ENCODE data around the gene STT3B.
"Not testable (repeated sequence)": the region's sequence is repeated elsewhere in the genome, so short reads cannot be mapped to it uniquely, and the experiment has no call there.

STT3B gene

DNA sequence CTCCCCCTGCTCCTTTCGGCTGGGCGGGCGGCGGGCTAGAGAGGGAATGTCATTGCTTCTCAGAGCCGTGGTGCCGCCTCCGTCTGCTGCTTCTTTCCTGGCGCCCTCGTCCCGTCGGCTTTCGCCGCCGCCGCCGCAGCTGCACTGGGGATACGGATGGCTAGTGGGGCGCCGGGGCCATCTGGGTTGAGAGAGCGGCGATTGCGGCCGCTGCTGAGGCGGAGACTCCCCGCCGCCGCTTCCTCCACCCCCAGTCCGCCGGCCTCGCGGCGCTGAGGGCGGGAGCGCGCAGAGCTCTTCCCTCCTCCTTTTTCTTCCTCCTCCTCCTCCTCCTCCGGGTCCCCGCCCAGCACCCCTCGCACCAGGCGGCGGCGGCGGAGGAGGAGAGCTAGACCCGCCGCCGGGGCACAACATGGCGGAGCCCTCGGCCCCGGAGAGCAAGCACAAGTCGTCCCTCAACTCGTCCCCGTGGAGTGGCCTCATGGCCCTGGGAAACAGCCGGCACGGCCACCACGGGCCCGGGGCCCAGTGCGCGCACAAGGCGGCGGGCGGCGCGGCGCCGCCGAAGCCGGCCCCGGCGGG lies at the start of gene STT3B:
Gene STT3B (plus strand): TSS at position 339 of the 582 bp plus-strand sequence. CDS start 74 bp downstream, at position 413.
- no peak for DNase-seq

DNA sequence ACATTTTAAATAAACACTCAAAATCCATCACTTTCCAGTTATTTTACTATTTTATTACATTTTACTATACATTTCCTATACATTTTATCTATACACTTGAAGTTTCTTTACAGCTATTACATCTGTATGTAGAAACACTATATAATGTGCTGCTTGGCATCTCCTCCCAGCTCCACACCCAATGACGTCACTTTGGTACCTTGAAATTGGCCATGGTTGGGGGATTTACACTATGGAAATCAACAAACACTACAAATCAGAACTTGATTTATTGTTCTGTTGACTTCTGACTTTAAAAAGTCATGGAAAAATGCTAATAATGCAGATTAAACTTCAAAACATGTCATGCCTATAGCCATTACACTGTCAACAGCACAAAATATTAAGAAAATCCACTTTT lies 48.9 kb upstream of the STT3B start:
- DNase-seq = no peak

DNA sequence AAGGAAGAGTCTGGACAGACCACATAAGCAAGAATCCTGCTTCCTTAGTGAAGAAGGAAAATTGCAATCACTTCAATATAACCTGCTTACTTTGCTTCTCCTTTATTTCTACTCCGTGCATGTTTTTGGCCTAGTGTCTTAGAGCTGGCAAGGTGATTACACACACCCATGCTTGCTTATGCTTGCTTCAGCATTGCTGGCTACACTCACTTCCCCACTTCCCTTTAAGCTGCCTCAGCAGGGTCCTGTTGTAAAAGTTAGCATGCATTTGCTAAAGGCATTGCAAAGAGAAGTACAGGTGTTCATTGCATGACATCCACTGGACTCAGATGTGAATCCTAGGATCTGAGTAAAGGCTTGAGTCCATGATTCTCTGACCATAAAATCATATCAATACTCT lies 47.5 kb upstream of the STT3B start:
- no peak for DNase-seq

DNA sequence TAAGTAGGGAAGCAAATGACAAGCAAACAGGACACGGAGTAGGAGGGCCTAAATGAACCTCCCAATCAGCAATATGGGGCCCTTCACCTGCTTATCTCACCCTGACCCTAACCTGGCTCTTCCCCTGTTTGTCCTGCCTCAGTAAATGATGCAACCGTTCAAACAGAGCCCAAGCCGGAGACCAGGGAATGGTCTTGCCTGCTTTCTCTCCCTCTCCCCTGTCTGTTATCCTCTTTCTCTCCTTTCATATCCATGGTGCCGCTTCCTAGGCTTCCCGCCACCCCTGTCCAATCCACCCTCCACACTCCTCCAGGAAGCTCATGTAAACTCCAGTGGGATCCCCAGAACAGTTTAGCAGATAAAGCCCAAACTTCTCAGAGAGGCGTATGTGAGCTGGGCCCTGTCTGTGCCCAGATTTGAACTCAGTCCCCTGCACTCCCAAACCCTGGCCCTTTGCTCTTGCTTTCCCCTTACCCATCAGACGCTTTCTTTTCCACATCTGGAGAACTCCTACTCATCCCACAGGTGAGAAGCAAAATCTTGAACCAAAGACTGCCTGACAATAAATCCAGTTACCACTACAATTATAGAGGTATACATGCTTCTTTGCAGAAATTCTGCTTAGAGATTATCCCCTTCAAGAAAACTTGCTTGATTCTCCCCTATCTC lies 45.7 kb upstream of the STT3B start:
- no peak for DNase-seq

DNA sequence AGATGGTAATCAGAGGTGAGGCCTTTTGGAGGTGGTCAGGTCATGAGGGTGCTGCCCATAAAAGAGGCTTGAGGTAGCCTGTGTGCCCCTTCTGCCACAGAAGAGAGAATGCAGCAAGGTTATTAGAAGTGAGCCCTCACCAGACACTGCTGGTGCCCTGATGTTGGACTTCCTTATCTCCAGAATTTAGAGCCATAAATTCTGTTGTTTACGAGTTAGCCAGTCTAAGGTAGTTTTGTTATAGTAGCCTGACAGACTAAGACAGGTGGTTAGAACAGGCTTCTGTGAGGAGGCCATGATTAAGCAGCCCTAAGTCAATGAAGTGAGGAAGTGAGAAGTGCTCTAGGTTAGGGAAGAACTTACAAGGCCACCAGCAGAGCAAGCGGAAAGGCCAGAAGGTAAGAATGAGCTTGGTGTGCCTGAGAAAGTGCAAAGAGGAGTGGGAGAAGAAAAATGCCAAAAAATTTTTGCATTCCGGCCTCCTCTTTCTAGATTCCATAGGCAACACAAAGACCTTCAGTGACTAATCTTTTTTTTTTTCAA lies 44.2 kb upstream of the STT3B start:
- no peak for DNase-seq

DNA sequence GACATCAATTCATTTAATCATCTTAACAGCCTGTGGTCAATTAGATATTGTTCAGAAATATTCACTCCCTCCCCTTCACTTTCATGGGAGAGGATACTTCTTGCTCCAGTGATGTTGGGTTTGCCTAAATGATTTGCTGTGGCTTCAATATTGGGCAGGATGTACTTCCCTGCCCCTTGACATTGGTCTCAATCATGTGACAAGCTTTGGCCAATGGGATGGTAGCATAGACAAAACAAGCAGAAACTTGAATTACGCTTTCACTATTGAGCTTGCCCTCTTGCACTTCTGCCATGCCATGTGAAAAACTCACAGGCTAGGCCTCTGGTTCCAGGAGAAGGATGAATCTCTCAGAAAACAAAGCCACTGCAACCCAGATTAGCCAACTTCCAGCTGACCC lies 42.2 kb upstream of the STT3B start:
- DNase-seq = no peak

DNA sequence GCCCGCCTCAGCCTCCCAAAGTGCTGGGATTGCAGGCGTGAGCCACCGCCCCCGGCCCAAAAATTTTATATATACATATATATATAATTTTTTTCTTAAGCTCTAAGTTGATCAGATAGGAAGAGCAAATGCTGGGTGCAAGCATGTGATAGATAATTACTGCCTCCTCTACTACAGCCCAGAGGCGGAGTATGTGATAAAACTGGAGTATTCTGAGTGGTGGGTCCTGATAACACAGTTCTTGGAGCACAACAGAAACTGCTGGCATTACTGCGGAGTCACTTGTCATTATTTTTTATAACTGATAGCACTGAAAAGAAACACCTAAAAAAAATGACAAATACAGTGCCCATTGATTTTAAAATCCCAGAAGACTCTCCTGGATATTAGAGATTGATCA lies 41.1 kb upstream of the STT3B start:
- DNase-seq = no peak

DNA sequence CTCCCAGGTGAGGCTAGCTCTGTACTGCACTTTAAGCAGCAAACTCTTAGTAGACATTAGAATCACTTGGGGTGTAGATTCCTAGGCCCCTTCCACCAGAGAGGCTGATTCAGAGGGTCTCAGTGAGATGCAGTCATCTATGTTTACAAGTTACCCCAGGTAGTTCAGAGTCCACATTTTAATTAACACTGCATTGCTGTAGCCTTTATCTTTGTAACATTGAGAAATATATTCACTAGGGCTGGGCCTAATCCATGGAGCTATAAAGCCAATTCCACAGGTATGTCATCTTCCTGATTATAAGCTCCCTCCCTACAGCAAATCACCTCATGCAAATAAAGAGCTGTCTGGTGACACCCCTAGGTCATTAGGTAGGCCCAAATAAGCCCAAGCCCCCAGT lies 39.6 kb upstream of the STT3B start:
- DNase-seq = no peak

DNA sequence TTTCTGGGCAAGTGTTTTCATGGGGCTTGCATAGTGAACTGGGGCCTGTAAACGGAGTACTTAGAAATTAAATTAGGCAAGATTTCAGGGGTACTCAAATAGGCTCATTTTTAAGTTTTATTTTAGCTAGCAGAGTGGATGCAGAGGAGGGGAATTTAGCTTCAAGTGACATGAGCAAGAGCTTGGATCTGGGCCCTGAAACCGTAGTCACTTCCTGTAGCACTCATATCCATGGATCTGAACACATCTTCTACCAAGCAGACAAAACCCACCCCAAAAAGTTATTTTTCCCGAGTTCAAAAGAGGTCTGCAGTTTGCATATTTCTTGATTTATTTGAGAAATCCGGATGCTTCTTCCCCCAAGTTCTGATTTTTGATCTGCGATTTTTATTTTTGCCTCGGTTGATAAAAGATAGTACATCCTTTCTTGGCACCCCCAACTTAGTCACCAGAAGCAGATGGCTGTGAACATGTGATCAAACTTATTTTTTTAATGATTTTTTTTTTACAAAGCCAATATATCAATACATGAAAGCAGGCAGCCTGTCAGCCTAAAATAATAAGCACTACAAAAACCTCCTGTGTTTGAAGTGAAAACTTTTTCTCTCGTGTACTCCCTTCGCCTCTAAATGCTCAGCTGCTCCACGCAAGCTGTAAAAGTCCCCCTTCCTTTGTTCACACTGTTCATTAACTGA lies 36.6 kb upstream of the STT3B start:
- no peak for DNase-seq

DNA sequence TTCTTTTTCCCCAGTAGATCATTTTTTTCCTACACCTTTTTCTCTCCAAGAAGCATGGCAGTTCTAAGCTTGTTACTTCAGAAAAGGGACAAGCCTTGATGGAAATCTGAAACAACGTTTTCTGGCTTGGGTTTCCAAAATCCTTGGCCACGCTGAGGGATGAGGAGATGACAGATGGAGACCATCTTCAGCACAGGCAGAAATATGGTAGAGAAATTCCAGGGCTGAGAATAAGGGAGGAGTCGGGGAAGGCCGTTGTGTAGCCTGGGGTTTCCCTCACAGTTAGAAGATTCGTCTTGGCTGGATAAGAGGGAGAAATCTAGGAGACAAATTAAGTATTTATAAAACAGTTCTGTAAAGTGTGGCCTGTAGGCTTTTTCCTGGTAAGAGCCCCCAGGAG lies 33.9 kb upstream of the STT3B start:
- no peak for DNase-seq

DNA sequence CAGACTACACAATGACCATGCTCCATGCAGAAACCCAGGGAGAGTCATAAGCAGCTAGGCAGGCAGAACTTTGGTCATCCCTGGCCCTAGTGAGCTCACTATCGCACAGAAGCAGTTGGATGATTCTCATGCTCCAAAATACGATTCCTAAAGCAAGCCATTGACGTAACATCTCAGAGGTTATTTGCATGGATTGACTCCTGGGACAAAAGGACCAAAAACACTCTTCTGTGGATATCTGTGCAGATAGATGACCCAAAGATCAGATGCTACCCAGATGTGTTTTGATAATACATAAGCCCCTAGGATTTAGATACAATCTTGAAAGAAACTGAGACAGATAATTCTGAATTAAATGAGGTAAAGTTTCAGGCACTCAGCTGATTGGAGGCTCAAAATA lies 33.4 kb upstream of the STT3B start:
- no peak for DNase-seq

DNA sequence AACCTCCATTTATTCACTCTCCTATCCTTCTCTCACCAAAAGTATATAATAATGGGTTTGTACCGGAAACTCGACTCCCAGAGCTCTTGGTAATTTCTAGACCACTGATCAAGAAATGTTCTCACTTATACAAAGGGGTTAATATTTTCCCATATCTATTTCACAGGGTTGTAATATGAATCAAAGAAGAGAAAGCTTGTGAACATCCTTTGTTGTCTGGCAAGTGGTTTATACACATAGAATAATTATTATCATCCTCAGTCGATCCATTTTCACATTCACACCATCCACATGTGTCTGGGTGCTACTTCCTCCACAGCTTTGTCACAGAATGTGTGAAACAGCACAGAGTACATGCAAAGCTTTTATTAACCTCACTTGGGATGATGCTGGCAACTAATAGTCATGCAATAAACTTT lies 29.9 kb upstream of the STT3B start:
- no peak for DNase-seq

DNA sequence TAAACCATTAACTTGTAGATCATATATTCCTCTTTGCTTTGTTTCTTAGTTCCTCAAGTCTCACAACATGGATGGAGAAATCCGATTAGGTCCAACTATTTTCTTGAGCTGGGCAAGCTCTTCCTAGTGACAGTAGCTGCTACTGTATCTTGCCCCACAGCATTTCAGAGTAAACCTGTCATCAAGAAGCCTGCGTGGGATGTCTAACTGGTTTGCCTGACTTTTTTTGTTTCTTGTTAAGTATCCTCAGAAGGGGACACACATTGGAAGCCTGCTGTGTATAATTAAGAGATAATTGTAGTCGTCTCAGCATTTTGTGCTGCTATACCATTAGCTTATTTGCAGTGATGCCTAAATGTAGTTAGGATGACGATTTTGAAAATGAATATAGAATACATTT lies 29.3 kb upstream of the STT3B start:
- DNase-seq = no peak

DNA sequence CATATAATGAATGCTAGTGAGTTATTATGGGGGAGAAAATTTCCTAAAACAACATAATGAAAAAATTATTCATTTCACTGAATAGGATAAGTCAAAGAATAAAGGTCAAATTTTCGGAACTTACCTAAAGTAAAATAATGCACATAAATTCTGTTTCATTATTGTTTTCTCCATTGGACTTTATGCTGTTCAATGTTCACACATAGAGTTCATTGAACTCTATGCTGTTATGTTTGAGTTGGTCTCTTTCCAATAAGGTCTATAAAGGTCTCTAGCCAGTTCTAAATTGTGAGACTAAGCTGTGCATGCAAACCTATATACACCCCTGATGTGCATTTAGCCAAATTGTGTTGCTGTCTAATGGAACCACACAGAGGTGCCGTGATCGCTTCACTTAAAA lies 28.5 kb upstream of the STT3B start:
- DNase-seq = no peak

DNA sequence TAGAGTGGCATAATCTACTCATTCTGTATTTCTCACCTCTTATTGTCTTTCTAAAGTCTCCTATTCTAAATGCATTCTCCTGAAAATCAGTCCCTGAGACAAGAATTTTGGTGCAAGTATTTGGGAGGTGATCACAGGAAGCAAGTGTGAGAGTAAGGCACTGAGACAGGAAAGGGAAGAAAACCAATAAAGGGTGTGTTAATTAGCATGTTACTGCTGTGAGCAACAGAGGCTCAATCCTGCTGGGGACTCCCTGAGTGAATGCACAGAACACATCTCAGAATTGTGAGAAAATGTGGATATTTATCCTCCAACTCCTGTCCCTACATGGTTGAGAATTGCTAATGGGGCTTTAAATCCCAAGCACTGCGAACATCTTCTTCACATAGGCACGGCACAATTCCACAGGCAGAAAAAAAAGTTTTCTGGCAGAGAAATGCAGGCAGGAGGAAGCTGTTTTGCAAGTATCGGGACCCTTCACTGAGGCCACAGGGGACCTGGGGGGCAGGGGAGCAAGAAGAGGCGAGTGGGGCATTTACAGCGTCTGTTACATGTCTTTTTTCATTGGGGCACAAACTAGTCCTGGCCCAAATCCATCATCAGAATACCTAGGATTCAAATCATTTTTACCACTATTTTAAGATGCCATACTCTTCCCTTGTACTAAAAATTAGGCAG lies 27.2 kb upstream of the STT3B start:
- DNase-seq = no peak

DNA sequence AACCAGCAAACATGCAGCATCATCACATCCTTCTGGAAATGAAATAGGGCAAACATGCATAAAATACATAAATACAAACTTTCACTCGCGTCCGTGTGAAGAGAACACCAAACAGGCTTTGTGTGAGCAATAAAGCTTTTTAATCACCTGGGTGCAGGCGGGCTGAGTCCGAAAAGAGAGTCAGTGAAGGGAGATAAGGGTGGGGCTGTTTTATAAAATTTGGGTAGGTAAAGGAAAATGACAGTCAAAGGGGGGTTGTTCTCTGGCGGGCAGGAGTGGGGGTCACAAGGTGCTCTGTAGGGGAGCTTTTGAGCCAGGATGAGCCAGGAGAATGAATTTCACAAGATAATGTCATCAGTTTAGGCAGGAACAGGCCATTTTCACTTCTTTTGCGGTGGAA lies 26.2 kb upstream of the STT3B start:
- DNase-seq = not testable (repeated sequence)

DNA sequence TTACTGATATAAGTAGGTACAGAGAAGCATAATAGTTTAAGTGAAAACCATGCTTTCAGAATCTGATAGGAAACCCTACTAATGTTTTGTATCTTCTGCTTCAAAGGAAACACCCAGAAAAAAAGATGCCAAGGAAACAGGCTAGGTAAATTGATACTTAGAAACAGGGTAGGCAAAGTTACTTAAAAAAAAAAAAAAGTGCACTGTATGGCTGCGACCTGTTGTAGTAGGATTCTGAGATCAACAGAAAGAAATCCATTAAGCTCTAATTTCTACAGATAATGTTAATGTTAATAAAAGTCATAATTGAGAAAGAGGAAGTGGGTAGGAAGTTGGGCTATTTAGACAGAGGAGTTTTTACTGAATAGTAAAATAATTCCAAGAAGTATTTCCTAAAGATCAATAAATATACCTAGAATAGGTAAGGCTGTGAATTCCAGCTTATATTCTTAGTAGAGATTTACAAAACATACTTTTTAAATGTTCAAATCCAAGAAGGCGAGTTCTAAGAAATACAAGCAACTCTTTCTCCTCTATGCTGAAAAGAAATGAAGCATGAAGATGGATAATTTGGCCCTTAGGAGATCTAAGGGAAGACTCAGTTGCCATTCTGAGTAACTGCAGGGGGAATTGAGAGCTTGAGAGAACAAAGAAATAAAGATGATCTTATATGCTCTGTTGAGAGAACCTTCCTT lies 24.1 kb upstream of the STT3B start:
- DNase-seq = no peak

DNA sequence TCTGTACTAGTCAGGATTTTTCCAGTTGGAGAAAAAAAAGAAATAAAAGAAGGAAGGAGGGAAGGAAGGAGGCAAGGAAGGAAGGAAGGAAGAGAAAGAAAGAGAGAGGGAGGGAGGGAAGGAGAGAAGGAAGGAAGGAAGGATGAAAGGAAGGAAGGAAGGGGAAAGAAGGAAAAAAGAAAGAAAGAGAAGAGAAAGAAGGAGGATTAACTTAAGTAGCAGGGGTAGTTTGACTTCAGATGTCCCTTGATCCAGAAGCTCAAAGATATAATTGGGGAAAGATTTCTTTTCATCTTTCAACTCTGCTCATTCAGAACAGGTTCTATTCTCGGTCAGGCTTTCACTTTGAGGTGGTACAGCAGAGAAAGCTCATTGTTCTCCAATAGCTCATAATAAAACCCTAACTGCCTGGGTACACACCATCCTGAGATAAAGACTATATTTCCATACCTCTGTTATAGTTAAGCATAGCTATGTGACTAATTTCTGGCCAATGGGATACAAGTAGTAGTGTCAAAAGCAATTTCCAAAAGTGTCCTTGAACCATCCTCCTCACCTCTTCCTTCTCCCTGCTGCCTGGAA lies 23.5 kb upstream of the STT3B start:
- no peak for DNase-seq

DNA sequence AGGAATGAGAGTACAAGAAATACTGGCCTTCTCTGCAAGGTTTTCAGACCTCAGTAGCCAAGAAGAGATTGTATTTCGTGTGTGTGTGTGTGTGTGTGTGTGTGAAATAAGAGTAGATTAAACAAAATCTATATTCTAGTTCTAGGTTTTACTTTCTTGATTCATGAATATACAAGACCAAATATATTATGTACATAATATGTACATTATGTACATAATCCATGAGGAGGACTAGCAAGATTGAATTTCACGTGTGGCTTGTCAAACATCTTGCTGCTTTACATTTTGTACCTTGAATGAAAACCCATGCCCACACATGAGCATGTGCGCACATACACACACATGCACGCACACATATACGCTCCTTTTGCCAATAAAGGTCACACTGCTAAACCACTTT lies 18.2 kb upstream of the STT3B start:
- DNase-seq = no peak

DNA sequence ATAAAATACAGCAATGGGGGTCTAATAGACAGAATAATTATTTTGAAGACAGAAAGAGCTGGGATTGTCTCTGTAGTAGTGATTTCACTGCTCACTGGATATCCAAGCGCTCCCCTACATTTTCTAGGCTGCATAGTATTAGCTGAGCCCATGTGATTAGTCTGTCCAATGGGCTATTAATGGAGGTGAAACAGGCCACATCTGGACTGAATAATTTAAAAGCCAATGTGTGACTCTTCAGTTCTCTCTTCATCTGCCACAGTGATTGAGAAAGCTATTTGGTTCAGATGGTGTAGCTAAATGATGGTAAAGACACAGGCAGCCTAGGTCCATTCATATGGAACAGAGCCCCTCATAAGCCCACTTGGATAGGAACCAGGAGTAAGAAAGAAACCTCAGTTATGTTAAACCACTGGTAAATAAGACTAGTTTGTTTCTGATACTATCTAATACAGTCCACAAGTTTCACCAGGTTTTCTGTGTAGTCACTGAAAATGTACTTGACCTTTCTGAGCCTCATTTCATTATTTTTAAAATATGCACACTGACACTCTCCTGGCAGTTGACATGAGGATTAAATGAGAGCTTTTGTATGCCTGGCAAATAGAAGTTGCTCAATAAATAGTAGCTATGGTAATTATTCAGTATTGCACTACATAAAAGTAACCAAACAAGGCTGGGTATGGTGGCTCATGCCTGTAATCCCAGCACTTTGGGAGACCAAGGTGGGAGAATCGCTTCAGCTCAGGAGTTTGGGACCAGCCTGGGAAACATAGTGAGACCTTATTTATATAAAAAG lies 17.0 kb upstream of the STT3B start:
- DNase-seq = no peak

DNA sequence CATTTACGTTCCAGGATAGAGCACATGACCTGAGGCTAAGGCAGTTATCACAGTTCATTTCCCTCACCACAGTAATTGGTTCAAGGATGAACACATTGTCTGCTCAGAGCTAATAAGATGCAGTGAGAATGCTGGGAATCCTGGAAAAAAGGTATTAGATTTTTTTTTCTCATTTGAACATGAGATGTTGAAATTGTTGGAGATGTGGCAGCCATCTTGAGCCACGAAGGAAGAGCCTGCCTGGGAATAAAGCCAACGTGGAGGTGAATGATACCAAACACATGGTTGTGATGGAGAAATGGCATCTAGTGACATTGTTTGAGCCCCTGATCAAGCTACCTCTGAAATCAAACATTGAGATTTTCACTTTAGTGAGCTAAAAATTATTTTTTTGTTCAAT lies 16.0 kb upstream of the STT3B start:
- DNase-seq = no peak

DNA sequence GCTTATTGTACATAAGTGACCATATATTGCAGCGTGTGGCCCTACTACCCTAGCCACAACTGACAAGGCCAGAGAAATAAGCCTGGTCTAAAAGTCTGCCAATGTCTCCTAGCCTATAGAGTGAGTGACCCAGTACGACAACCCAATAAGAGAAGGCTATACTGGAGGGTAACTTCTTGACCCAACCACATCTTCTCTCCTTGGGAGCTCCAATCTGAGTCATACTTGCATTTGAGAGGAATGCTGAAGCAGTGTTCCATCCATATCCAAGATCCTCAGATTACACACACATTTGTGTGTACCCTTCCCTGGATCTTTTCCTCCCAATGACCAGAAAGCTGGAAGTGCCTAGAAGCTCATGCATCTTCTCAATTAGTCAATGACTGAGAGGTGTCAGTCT lies 11.3 kb upstream of the STT3B start:
- no peak for DNase-seq
